HCT116 (cell line): ENCODE data around the gene VWA5B1.

ENCODE experiments used
- EZH2 ChIP-seq: fragments of 200-600 bp; sonication (generic); IDR thresholded peaks from 2 replicates; pipeline ENCODE4 v1.6.1; 2017; ENCODE audit warnings: antibody characterized with exemption, mixed run types
- POLR2A ChIP-seq: IDR thresholded peaks from 2 replicates; pipeline ENCODE4 v1.7.0; 2011; ENCODE audit warnings: borderline replicate concordance; ENCODE audit not compliant: insufficient read depth, insufficient read length; ENCODE audit errors: extremely low read depth
- POLR2AphosphoS5 ChIP-seq: IDR thresholded peaks from 2 replicates; pipeline ENCODE4 v1.6.1; 2011; ENCODE audit warnings: mild to moderate bottlenecking, low read depth, low read length, moderate library complexity
- RAD21 ChIP-seq: IDR thresholded peaks from 2 replicates; pipeline ENCODE4 v1.6.1; 2012; ENCODE audit warnings: low read depth, mild to moderate bottlenecking
- TF ChIP-seq, protein P1 (sequence below): IDR thresholded peaks from 2 replicates; pipeline ENCODE4 v1.6.1; 2011; ENCODE audit warnings: mild to moderate bottlenecking, low read length, moderate library complexity; ENCODE audit not compliant: insufficient replicate concordance; ENCODE audit errors: extremely low read depth
- TF ChIP-seq, protein P2 (sequence below): IDR thresholded peaks from 2 replicates; pipeline ENCODE4 v1.6.1; 2012
- TF ChIP-seq, protein P3 (sequence below), 3 experiments: fragments of 200-600 bp in 1 of 3; sonication (generic) in 1 of 3; IDR thresholded peaks in 2 of 3; conservative IDR thresholded peaks in 1 of 3; 2 replicates each; pipeline ENCODE4 v1.5.1; 2012 to 2017; ENCODE audit warnings: low read depth in 2 of 3, low read length in 2 of 3, antibody characterized with exemption in 1 of 3, borderline replicate concordance in 1 of 3, control low read depth in 1 of 3, mild to moderate bottlenecking in 1 of 3, mixed read lengths in 1 of 3, mixed run types in 1 of 3, moderate library complexity in 1 of 3; ENCODE audit not compliant: insufficient read depth in 1 of 3
- TF ChIP-seq, protein P4 (sequence below): IDR thresholded peaks from 2 replicates; pipeline ENCODE4 v1.6.1; 2012
- TF ChIP-seq, protein P5 (sequence below): IDR thresholded peaks from 2 replicates; pipeline ENCODE4 v1.6.1; 2012; ENCODE audit warnings: low read depth

DNA sequence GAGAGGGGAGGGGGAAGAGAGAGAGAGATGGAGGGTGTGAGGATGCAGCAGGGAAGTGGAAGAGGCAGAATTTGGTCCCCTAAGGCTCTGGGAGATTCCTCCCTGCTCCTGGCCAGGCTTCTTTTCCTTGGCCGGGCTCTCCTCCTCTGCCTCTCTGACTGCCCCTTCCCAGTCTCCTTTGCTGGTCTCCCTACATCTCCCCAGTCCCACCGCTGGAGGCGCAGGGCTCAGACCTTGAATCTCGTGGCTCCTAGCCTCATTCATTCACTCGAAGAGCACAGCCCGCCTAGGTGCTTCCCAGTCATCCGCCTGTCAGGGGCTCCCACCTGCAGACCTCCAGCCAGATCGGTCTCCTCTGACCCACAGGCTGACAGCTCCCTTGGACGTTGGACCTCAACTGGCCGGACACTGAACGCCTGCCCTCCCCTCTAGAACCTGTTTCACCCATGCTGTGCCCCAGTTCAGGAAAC, 76.5 kb downstream of the VWA5B1 start:
- TF ChIP-seq, protein P1, sequence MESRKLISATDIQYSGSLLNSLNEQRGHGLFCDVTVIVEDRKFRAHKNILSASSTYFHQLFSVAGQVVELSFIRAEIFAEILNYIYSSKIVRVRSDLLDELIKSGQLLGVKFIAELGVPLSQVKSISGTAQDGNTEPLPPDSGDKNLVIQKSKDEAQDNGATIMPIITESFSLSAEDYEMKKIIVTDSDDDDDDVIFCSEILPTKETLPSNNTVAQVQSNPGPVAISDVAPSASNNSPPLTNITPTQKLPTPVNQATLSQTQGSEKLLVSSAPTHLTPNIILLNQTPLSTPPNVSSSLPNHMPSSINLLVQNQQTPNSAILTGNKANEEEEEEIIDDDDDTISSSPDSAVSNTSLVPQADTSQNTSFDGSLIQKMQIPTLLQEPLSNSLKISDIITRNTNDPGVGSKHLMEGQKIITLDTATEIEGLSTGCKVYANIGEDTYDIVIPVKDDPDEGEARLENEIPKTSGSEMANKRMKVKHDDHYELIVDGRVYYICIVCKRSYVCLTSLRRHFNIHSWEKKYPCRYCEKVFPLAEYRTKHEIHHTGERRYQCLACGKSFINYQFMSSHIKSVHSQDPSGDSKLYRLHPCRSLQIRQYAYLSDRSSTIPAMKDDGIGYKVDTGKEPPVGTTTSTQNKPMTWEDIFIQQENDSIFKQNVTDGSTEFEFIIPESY, result no peak
- TF ChIP-seq, protein P2, sequence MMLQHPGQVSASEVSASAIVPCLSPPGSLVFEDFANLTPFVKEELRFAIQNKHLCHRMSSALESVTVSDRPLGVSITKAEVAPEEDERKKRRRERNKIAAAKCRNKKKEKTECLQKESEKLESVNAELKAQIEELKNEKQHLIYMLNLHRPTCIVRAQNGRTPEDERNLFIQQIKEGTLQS, result no peak
- TF ChIP-seq, protein P3, sequence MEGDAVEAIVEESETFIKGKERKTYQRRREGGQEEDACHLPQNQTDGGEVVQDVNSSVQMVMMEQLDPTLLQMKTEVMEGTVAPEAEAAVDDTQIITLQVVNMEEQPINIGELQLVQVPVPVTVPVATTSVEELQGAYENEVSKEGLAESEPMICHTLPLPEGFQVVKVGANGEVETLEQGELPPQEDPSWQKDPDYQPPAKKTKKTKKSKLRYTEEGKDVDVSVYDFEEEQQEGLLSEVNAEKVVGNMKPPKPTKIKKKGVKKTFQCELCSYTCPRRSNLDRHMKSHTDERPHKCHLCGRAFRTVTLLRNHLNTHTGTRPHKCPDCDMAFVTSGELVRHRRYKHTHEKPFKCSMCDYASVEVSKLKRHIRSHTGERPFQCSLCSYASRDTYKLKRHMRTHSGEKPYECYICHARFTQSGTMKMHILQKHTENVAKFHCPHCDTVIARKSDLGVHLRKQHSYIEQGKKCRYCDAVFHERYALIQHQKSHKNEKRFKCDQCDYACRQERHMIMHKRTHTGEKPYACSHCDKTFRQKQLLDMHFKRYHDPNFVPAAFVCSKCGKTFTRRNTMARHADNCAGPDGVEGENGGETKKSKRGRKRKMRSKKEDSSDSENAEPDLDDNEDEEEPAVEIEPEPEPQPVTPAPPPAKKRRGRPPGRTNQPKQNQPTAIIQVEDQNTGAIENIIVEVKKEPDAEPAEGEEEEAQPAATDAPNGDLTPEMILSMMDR (IDR thresholded peaks at IDR 0.05 in 2 of 3, conservative IDR thresholded peaks at IDR 0.05 in 1 of 3; ENCODE audit: borderline replicate concordance in 1 of 3, insufficient read depth in 1 of 3, low read depth in 2 of 3, low read length in 2 of 3), result no peak
- TF ChIP-seq RAD21 (no peak), POLR2AphosphoS5 (no peak), POLR2A (no peak), EZH2 (no peak)
- TF ChIP-seq, protein P4, sequence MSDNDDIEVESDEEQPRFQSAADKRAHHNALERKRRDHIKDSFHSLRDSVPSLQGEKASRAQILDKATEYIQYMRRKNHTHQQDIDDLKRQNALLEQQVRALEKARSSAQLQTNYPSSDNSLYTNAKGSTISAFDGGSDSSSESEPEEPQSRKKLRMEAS, result no peak
- TF ChIP-seq, protein P5, sequence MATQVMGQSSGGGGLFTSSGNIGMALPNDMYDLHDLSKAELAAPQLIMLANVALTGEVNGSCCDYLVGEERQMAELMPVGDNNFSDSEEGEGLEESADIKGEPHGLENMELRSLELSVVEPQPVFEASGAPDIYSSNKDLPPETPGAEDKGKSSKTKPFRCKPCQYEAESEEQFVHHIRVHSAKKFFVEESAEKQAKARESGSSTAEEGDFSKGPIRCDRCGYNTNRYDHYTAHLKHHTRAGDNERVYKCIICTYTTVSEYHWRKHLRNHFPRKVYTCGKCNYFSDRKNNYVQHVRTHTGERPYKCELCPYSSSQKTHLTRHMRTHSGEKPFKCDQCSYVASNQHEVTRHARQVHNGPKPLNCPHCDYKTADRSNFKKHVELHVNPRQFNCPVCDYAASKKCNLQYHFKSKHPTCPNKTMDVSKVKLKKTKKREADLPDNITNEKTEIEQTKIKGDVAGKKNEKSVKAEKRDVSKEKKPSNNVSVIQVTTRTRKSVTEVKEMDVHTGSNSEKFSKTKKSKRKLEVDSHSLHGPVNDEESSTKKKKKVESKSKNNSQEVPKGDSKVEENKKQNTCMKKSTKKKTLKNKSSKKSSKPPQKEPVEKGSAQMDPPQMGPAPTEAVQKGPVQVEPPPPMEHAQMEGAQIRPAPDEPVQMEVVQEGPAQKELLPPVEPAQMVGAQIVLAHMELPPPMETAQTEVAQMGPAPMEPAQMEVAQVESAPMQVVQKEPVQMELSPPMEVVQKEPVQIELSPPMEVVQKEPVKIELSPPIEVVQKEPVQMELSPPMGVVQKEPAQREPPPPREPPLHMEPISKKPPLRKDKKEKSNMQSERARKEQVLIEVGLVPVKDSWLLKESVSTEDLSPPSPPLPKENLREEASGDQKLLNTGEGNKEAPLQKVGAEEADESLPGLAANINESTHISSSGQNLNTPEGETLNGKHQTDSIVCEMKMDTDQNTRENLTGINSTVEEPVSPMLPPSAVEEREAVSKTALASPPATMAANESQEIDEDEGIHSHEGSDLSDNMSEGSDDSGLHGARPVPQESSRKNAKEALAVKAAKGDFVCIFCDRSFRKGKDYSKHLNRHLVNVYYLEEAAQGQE, result no peak
